ENCODE results near the gene FGFR3.
"Not testable (repeated sequence)": the region's sequence is repeated elsewhere in the genome, so short reads cannot be mapped to it uniquely, and the experiment has no call there.

The FGFR3 gene

DNA sequence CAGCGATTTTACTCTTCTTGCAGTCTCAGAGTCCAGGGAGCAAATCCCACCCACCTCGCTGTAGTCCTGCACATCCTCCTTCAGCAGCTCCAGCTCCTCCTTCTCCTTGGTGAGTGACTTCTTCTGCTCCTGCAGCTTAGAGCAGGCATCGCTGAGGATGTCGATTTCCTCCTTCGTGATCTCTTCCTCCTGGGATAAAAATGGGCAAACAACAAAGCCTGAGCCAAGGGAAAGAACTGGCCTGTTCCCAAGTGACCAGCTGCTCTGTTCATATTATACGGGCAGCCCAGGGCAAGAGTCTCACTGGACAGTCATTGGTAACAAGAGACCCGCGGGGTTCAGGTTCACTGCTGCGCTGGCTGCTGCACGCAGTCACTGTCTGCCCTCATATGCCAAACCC is 26.2 kb downstream of the FGFR3 start:
- no peak for DNase-seq (ENCODE audit: low read depth in 3 of 3)

DNA sequence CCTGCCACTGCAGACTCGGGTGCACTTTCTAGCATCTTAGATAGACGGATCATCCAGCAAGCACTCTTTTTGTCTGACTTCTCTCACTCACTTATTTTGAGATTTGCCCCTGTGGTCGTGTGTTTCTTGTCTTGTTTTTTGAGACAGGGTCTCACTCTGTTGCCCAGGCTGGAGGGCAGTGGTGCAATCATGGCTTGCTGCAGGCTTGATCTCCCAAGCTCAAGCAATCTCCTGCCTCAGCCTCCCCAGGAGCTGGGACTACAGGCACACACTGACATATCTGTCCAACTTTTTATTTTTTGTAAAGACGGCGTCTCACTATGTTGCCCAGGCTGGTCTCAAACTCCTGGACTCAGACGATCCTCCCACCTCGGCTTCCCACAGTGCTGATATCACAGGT is 26.7 kb downstream of the FGFR3 start:
- no peak for DNase-seq (ENCODE audit: low read depth in 3 of 3)

DNA sequence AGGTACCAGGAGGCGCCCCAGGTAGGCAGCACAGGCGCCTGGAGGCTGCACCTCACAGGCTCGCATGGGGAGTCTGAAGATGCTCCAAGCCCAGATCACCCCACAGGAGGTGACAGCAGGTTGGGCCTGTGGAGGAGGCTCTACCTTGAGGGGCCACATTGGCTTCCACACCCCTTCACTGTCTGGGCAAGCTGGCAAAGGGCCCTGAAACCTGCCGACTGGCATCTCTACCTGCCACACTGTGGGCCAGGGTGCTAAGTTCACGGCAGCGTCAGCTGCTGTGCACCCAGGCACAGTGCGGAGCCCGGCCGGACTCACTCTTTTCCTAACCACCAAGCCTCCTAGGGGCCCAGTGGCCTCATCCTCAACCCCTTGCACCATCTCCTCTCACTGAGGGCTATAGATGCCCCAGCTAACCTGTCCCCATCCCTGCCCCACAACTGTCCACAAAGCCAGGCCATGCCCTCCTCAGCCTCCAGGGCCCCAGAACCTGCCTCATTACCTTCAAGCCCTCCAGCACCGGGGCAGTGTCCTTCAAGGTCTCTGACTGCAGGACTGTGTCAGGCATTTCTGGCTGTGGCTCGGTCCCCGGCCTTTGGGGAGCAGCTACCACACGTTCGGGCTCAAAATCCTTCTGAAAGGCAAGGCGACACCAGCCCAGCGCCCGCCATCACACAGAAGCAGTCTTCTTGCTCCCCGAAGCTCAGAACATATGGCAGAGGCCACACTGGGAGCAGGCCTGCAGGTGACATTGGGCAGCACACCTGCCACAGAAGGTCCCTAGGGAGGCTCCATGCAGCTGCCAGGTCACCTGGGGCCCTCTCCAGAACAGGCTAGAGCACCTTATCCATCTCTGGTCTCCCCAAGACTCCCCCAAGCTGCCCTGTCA is 28.8 kb downstream of the FGFR3 start:
- no peak for DNase-seq (ENCODE audit: low read depth in 3 of 3)

DNA sequence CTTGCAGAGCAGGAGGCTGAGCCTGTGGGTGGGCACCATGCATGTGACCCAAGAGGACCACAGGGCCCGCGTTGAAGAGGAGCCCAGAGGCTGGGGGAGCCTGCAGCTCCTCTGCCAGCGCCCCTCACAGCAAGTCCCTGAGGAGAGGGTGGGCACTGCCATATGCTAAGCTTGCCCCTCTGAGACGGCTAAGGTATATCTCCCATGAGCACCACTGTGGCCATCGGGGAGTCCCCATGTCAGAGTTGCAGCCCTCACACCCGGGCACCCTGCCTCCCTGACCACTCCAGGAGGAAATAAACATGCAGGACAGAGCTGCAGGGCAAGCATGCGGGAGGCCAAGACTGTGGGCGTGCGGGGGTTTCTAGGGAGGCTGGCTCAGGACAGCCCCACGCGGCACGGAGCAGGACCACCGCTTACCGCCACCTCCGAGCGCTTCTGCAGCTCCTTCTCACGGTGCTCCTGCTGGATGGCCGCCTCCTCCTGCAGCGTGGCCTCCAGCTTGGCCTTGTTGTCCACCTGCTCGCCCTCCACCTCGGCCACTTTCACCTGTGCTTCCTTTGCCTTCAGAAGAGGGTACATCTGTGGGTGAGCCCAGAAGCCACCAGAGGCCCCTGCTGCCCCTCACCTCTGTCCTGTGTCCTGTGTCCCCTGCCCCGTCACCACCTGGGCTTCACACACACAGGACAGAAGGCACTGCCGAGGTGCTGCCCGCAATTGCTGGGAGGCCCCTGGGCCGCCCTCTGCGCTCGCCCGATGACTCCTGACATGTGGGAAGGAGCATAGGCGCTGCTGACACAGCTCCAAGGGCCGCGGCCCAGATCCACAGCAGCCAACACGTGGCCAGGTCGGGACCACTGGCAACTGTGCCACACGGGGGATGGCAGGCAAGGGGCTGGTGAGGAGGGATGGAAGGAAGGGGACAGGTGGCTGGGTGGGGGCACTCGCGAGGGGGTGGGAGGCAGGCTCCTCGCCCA is 29.8 kb downstream of the FGFR3 start:
- no peak for DNase-seq (ENCODE audit: low read depth in 3 of 3)

DNA sequence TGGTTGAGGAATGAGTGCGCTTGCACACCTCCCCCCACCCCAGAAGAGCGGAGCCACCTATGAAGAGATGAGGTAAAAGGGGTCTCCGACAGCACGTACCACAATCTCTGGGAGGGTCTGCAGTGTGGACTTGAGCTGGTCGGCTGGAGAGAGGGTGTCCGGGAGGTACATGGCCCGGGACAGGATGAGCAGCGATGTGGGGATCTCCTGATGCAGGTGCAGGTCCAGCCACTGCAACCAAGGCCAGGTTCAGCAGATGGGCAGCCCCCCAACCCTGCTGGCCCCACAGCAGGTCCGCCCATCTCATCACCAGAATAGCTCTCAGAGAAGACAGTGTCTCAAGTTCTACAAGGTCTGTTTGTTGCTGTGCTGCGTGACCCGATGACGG is 30.4 kb downstream of the FGFR3 start:
- no peak for DNase-seq (ENCODE audit: low read depth in 3 of 3)

GRCh38 chr4:1824746-1825145 is 31.7 kb downstream of the FGFR3 start:
- no peak for DNase-seq (ENCODE audit: low read depth in 3 of 3)

DNA sequence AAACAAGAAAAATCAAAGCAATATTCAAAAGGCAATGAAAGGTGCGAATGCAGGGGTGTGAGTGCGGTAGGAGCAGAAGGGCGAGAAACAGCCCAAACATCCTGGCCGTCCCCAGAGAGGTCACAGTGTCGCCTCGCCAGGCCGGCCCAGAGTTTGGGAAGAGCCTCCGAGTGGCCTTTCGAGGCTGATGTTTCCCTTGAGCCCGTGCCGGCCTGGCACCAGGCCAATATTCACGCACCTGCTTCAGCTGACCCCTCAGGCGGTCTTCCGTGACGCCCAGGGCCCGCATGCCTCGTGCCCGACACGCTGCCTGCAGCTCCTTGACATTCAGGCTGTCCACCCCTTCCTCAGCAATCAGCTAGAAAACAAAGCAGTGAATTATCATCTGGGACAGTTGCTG is 32.2 kb downstream of the FGFR3 start:
- DNase-seq (ENCODE audit: low read depth in 3 of 3): no peak

DNA sequence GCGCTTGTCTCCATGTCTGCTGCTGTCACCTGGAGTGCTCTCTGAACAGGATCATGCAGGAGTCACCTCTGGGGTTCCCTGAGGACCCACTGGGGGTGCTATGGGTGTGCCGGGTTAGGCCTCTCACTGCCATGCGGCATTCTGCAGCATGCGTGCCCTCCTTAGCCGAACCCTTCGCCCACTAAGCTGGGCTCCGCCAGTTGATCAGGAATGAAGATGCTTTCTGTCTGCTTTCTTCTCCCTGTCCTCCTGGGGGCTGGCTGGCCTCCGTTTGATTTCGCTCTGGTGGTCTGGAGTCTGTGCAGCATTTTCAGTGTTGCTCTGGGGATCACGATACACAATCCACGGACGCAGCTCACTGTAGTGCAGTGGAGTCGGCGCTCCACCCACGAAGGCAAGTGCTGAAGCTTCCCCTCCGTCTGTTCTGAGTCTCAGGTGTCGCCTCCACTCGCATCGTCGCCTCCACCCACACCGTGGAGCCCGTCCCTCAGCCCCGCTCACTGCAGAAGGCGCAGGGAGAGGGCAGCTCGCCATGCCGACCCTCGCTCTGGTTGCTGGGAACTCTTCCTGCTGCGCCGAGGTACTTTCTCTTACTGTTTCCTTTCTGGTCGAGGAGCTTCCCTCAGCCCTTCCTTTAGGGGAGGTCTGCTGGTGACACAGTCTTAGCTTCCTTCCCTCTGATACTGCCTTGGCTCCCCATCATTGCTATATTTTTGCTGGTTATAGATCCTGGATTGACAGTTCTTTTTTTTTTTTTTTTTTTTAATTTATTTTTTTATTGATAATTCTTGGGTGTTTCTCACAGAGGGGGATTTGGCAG is 33.6 kb downstream of the FGFR3 start:
- DNase-seq (ENCODE audit: low read depth in 3 of 3): no peak

DNA sequence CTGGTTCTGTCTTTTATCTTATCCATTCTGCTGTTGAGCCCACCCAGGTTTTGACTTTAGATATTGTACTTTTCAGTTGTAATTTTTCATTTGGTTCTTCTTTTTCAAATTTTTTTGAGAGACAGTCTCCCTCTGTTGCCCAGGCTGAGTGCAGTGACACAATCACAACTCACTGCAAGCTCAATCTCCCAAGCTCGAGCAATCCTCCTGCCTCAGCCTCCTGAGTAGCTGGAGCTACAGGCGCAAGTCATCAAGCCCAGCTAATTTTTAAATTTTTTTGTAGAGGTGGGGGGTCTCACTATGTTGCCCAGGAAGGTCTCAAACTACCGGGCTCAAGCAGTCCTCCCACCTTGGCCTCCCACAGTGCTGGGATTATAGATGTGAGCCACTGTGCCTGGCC is 37.1 kb downstream of the FGFR3 start:
- DNase-seq (ENCODE audit: low read depth in 3 of 3): no peak

DNA sequence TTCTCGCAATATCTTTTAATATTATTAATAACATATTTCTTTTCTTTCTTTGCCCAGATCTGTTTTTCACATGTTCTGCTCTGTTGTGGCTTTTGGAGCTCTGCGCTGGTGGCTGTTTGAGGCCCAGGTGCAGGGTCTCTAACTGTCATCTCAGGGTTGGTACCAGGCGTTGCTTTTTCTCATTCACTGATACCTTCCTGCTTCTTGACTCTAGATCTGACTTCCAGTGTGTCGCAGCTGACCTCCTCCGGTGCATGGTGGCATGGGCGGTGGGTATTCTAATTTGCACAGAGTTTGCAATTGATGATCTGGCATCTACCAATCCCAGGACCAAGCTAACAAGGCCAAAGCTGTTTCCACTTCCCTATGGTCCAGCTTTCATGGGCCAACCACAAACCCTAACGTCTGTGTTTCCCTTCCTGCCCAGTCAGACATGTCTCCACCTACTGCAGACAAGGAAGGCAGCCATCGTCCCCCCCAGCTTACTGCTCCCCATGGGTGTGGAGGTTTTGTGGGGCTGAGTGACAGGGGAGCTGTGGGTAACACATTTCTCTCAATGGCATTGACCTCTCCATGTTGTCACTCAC is 37.6 kb downstream of the FGFR3 start:
- no peak for DNase-seq (ENCODE audit: low read depth in 3 of 3)

- DNase-seq (ENCODE audit: low read depth in 3 of 3): no peak
These were observed 38.2 kb downstream of the FGFR3 start for GRCh38 chr4:1831331-1831730.

- no peak for DNase-seq (ENCODE audit: low read depth in 3 of 3)
These were observed 39.6 kb downstream of the FGFR3 start for GRCh38 chr4:1832690-1833089.

GRCh38 chr4:1833307-1834046 is 40.4 kb downstream of the FGFR3 start:
- DNase-seq (ENCODE audit: low read depth in 3 of 3): no peak

- no peak for DNase-seq (ENCODE audit: low read depth in 3 of 3)
These were observed 41.1 kb downstream of the FGFR3 start for GRCh38 chr4:1834047-1834775.

DNA sequence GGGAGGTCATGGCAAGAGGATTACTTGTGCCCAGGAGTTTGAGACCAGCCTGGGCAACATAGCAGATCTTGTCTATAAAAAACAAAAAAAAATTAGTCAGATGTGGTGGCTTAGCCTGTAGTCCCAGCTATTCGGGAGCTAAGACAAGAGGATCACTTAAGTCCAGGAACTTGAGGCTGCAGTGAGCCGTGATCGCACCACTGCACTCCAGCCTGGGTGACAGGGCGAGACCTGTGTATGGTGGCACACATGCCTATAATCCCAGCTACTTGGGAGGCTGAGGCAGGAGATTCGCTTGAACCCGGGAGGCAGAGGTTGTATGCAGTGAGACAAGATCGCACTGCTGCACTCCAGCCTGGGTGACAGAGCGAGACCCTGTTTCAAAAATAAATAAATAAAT is 42.7 kb downstream of the FGFR3 start:
- DNase-seq (ENCODE audit: low read depth in 3 of 3): not testable (repeated sequence)

GRCh38 chr4:1836650-1837049 is 43.6 kb downstream of the FGFR3 start:
- no peak for DNase-seq (ENCODE audit: low read depth in 3 of 3)

- DNase-seq (ENCODE audit: low read depth in 3 of 3): no peak
These were observed 44.0 kb downstream of the FGFR3 start for GRCh38 chr4:1837069-1837468.

- DNase-seq (ENCODE audit: low read depth in 3 of 3): no peak
These were observed 46.2 kb downstream of the FGFR3 start for GRCh38 chr4:1839282-1839681.

DNA sequence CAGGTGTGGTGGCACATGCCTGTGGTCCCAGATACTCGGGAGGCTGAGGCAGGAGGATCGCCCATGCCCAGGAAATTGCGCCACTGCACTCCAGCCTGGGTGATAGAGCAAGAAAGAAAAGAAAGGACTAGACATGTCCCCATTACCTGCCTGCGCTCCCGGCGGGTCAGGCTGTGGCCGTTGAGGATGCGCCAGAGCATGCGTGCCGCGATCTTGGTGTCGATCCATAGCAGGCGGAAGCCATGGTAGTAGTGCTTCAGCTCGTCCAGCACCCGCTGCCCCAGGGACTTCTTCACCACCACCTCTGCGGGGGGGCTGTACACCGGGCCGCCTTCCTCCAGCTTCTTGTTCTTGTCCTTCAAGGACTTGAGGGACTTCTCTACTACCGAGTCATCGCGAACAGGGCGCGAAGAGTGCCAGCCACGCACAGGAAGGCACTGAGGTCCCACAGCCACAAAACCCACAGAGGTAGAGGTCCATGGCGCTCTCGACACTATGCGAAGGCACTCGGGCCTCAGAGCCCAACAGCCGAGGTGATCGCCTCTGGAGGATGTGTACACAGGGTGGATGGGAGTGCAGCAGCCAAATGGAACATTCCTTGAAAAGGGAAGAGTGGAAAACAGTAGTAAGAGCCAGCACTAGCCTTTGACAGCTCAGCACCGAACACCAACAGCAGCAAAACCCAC is 48.3 kb downstream of the FGFR3 start:
- no peak for DNase-seq (ENCODE audit: low read depth in 3 of 3)

DNA sequence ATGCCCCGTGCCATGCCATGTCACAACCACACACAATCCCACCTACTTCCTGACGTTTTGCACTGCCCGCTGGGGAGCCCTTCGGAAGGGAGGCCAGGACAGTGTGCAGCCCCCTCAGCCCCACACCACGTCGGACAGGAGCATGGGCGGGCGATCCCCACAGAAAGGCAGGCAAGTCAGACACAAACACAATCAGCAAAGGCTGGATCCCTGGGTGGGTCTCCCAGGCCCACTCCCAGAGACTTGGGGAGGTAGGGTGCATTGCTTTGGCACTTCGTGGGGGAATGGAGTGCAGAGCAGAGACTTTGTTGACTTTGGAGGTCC is 48.8 kb downstream of the FGFR3 start:
- DNase-seq (ENCODE audit: low read depth in 3 of 3): no peak
